Measurements from ENCODE around the gene PGLYRP2.

PGLYRP2 gene

DNA sequence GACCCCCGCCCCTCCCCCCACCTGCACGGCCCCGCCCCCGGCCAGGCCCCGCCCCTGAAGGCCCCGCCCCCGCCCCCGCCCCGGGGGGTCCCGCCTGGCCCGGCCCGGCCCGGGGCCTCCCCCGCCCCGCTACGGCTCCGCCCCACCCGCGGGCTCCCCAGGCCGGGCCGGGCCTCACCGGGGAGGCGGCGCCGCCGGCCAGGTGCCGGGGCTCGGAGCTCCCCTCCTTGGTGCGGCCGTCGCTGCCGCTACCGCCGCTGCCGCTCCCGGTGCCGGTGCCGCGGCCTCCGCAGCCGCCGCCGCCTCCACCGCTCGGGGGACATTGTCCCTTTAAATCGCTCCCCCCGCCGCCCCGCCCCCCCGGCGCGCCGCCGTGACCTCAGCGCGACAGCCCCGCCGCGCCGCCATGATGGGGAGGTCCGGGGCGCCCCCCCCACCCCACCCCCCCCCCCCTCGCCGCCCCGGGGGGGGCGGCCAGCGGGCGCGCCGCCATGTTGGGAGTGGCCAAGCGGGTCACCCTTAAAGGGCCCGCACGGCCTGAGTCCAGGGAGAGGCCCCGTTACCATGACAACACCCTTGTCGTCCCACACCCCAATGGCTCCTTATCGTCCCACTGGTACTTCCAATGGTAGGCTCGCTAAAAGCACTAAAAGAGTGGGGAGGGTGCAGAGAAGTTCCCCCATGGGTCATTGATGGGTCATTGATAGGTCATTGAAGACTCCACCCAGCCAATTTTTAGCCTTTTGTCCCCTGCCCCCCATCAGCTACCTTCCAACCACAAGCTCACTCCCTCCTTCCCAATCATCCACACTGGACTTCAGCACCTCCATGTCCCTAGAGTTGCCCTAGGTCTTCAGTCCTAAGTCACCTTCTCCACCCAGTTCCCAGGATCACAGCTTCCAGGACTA, 29.4 kb downstream of the PGLYRP2 start, which contains the start of gene WIZ (continued):
- TF ChIP-seq, protein P1, sequence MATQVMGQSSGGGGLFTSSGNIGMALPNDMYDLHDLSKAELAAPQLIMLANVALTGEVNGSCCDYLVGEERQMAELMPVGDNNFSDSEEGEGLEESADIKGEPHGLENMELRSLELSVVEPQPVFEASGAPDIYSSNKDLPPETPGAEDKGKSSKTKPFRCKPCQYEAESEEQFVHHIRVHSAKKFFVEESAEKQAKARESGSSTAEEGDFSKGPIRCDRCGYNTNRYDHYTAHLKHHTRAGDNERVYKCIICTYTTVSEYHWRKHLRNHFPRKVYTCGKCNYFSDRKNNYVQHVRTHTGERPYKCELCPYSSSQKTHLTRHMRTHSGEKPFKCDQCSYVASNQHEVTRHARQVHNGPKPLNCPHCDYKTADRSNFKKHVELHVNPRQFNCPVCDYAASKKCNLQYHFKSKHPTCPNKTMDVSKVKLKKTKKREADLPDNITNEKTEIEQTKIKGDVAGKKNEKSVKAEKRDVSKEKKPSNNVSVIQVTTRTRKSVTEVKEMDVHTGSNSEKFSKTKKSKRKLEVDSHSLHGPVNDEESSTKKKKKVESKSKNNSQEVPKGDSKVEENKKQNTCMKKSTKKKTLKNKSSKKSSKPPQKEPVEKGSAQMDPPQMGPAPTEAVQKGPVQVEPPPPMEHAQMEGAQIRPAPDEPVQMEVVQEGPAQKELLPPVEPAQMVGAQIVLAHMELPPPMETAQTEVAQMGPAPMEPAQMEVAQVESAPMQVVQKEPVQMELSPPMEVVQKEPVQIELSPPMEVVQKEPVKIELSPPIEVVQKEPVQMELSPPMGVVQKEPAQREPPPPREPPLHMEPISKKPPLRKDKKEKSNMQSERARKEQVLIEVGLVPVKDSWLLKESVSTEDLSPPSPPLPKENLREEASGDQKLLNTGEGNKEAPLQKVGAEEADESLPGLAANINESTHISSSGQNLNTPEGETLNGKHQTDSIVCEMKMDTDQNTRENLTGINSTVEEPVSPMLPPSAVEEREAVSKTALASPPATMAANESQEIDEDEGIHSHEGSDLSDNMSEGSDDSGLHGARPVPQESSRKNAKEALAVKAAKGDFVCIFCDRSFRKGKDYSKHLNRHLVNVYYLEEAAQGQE (tag by site-specific recombination; IDR thresholded peaks at IDR 0.05): no peak
- no peak for TF ChIP-seq ZNF629 (tag by site-specific recombination; IDR thresholded peaks at IDR 0.05)
- TF ChIP-seq ZNF140 (tag by site-specific recombination; IDR thresholded peaks at IDR 0.05): no peak

DNA sequence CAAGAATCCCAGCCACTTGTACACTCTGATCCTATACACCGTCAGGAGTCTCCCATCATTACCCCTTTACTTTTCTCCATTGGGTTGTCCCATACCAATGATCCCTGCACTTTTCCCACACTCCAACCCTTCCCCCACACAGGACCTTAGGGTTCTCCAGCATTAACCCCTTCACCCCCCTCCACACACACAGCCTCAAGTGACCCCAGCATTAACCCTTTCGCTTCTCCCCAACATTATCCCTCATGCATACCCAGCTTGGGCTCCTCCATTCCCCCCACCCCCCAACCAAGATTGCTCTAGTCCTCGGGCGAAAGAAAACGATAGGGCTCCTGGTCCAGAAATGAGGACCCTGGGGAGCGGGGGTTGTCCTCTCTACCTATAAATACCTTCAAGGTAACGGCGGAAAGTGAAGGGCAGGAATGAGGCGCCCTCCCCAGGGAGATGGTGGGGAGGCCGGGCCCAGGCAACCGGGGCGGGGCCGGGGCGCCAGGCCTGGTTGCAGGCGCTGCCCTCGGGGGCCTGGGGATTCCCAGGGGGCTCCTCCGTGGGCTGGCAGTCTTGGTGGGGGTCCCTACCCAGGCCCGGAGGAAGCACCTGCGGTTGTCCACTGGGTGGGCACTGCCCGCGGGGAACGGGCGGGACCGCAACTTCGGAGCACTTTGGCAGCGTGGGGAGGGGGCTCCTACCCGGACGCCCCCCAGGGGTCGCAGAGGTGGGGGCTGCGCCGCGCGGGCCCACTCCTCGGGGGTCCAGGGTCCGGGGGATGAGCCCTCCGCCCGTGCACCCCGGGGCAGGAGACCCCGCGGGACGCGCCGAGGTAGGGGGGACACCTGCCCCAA, 30.3 kb downstream of the PGLYRP2 start:
- peak overlapping the region; percentile 55 for H3K4me3 ChIP-seq (ENCODE audit: low read depth, low read length)
- TF ChIP-seq, protein P2, sequence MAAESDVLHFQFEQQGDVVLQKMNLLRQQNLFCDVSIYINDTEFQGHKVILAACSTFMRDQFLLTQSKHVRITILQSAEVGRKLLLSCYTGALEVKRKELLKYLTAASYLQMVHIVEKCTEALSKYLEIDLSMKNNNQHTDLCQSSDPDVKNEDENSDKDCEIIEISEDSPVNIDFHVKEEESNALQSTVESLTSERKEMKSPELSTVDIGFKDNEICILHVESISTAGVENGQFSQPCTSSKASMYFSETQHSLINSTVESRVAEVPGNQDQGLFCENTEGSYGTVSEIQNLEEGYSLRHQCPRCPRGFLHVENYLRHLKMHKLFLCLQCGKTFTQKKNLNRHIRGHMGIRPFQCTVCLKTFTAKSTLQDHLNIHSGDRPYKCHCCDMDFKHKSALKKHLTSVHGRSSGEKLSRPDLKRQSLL (tag by site-specific recombination; IDR thresholded peaks at IDR 0.05): no peak
- TF ChIP-seq ZBTB7A (tag by site-specific recombination; IDR thresholded peaks at IDR 0.05; ENCODE audit: low read depth) (peak; percentile 95), ZFP69B (tag by site-specific recombination; IDR thresholded peaks at IDR 0.05) (peak; percentile 12; the same call in 1 of the 2 replicates), KLF8 (tag by site-specific recombination; IDR thresholded peaks at IDR 0.05) (peak; percentile 56; the same call in 1 of the 2 replicates), PRDM1 (tag by site-specific recombination; IDR thresholded peaks at IDR 0.05) (peak; percentile 34; the same call in 1 of the 2 replicates), ZBTB20 (tag by site-specific recombination; IDR thresholded peaks at IDR 0.05) (no peak), ZNF629 (tag by site-specific recombination; IDR thresholded peaks at IDR 0.05) (peak; percentile 33; the same call in 1 of the 2 replicates), ZNF366 (tag by site-specific recombination; conservative IDR thresholded peaks at IDR 0.05) (0 out of 2 replicates have a peak, but pooled peaks have one; percentile 51)
- TF ChIP-seq, protein P3, sequence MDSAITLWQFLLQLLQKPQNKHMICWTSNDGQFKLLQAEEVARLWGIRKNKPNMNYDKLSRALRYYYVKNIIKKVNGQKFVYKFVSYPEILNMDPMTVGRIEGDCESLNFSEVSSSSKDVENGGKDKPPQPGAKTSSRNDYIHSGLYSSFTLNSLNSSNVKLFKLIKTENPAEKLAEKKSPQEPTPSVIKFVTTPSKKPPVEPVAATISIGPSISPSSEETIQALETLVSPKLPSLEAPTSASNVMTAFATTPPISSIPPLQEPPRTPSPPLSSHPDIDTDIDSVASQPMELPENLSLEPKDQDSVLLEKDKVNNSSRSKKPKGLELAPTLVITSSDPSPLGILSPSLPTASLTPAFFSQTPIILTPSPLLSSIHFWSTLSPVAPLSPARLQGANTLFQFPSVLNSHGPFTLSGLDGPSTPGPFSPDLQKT (IDR thresholded peaks at IDR 0.05; ENCODE audit: borderline replicate concordance, low read depth, low read length): no peak
- TF ChIP-seq, protein P4, sequence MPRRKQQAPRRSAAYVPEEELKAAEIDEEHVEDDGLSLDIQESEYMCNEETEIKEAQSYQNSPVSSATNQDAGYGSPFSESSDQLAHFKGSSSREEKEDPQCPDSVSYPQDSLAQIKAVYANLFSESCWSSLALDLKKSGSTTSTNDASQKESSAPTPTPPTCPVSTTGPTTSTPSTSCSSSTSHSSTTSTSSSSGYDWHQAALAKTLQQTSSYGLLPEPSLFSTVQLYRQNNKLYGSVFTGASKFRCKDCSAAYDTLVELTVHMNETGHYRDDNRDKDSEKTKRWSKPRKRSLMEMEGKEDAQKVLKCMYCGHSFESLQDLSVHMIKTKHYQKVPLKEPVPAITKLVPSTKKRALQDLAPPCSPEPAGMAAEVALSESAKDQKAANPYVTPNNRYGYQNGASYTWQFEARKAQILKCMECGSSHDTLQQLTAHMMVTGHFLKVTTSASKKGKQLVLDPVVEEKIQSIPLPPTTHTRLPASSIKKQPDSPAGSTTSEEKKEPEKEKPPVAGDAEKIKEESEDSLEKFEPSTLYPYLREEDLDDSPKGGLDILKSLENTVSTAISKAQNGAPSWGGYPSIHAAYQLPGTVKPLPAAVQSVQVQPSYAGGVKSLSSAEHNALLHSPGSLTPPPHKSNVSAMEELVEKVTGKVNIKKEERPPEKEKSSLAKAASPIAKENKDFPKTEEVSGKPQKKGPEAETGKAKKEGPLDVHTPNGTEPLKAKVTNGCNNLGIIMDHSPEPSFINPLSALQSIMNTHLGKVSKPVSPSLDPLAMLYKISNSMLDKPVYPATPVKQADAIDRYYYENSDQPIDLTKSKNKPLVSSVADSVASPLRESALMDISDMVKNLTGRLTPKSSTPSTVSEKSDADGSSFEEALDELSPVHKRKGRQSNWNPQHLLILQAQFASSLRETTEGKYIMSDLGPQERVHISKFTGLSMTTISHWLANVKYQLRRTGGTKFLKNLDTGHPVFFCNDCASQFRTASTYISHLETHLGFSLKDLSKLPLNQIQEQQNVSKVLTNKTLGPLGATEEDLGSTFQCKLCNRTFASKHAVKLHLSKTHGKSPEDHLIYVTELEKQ (tag by site-specific recombination; IDR thresholded peaks at IDR 0.05; ENCODE audit: borderline replicate concordance): no peak
- TF ChIP-seq, protein P5, sequence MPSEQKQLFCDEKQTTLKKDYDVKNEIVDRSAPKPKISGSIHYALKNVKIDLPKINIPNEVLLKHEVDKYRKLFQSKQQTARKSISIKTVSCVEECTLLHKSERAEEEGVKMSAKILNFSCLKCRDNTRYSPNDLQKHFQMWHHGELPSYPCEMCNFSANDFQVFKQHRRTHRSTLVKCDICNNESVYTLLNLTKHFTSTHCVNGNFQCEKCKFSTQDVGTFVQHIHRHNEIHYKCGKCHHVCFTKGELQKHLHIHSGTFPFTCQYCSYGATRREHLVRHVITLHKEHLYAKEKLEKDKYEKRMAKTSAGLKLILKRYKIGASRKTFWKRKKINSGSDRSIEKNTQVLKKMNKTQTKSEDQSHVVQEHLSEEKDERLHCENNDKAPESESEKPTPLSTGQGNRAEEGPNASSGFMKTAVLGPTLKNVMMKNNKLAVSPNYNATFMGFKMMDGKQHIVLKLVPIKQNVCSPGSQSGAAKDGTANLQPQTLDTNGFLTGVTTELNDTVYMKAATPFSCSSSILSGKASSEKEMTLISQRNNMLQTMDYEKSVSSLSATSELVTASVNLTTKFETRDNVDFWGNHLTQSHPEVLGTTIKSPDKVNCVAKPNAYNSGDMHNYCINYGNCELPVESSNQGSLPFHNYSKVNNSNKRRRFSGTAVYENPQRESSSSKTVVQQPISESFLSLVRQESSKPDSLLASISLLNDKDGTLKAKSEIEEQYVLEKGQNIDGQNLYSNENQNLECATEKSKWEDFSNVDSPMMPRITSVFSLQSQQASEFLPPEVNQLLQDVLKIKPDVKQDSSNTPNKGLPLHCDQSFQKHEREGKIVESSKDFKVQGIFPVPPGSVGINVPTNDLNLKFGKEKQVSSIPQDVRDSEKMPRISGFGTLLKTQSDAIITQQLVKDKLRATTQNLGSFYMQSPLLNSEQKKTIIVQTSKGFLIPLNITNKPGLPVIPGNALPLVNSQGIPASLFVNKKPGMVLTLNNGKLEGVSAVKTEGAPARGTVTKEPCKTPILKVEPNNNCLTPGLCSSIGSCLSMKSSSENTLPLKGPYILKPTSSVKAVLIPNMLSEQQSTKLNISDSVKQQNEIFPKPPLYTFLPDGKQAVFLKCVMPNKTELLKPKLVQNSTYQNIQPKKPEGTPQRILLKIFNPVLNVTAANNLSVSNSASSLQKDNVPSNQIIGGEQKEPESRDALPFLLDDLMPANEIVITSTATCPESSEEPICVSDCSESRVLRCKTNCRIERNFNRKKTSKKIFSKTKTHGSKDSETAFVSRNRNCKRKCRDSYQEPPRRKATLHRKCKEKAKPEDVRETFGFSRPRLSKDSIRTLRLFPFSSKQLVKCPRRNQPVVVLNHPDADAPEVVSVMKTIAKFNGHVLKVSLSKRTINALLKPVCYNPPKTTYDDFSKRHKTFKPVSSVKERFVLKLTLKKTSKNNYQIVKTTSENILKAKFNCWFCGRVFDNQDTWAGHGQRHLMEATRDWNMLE (tag by site-specific recombination; conservative IDR thresholded peaks at IDR 0.05; ENCODE audit: low read depth): no peak
- TF ChIP-seq, protein P6, sequence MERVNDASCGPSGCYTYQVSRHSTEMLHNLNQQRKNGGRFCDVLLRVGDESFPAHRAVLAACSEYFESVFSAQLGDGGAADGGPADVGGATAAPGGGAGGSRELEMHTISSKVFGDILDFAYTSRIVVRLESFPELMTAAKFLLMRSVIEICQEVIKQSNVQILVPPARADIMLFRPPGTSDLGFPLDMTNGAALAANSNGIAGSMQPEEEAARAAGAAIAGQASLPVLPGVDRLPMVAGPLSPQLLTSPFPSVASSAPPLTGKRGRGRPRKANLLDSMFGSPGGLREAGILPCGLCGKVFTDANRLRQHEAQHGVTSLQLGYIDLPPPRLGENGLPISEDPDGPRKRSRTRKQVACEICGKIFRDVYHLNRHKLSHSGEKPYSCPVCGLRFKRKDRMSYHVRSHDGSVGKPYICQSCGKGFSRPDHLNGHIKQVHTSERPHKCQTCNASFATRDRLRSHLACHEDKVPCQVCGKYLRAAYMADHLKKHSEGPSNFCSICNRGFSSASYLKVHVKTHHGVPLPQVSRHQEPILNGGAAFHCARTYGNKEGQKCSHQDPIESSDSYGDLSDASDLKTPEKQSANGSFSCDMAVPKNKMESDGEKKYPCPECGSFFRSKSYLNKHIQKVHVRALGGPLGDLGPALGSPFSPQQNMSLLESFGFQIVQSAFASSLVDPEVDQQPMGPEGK (tag by site-specific recombination; IDR thresholded peaks at IDR 0.05): peak; percentile 72

More for the DNA sequence above, 30.3 kb downstream of the PGLYRP2 start:
- CTCF ChIA-PET: interaction anchor here (1.7 kb wide), 1 partner anchor 29 kb away, joined by 5 read pairs; no protein-coding TSS in a partner anchor
- no peak overlapping the region for H3K27ac ChIP-seq (ENCODE audit: extremely low read depth, low read depth, low read length)
- H3K36me3 ChIP-seq (ENCODE audit: control insufficient read depth in 2 of 2, insufficient read depth in 1 of 2, low read length in 2 of 2): peaks cover 0 to 8% of the 10 kb centered on the region in 2 experiments; a peak in 1 of 3 replicates
- peaks cover 2% of the 10 kb centered on the region; the same call in 1 of the 2 replicates for H3K4me1 ChIP-seq (ENCODE audit: control insufficient read depth, insufficient read depth, low read length)
- POLR2A ChIA-PET: interaction anchor here (0.8 kb wide), 1 partner anchor 30 kb away, joined by 4 read pairs; the partner anchor contains the start of gene AKAP8L
- H3K9me3 ChIP-seq (ENCODE audit: control insufficient read depth, insufficient read depth, low read depth, low read length): no peaks in the 10 kb centered on the region
